HepG2 (cell line): ENCODE data around the gene PLEKHH3. TPM values are rescaled to one million over a fixed set of nuclear protein-coding genes. Genes with fewer than 3 reads are reported as not detected.

ENCODE experiments used
- ADNP ChIP-seq: sonication (generic); formaldehyde crosslinking; IDR thresholded peaks from 2 replicates; pipeline ENCODE4 v1.4.0; 2020; ENCODE audit warnings: missing genetic modification reagents
- BCL3 ChIP-seq: sonication (generic); formaldehyde crosslinking; IDR thresholded peaks from 2 replicates; pipeline ENCODE4 v1.5.1; 2020; ENCODE audit warnings: mild to moderate bottlenecking, missing genetic modification reagents, moderate library complexity
- CREB3 ChIP-seq: sonication (generic); formaldehyde crosslinking; IDR thresholded peaks from 2 replicates; pipeline ENCODE4 v1.5.0; 2020; ENCODE audit warnings: missing genetic modification reagents
- DNMT1 ChIP-seq: sonication (generic); formaldehyde crosslinking; IDR thresholded peaks from 2 replicates; pipeline ENCODE4 v1.5.1; 2020; ENCODE audit warnings: mild to moderate bottlenecking, missing genetic modification reagents
- FOXA3 ChIP-seq: IDR thresholded peaks from 2 replicates; pipeline ENCODE4 v1.6.1; 2016; ENCODE audit warnings: missing genetic modification reagents, missing compliant biosample characterization
- FUBP1 ChIP-seq: sonication (generic); formaldehyde crosslinking; IDR thresholded peaks from 2 replicates; pipeline ENCODE4 v1.5.1; 2020; ENCODE audit warnings: missing genetic modification reagents, mild to moderate bottlenecking, borderline replicate concordance
- GPN1 ChIP-seq: sonication (generic); formaldehyde crosslinking; IDR thresholded peaks from 2 replicates; pipeline ENCODE4 v1.5.1; 2020; ENCODE audit warnings: missing genetic modification reagents, borderline replicate concordance
- HDAC1 ChIP-seq: sonication (generic); formaldehyde crosslinking; IDR thresholded peaks from 2 replicates; pipeline ENCODE4 v1.5.1; 2020; ENCODE audit warnings: mild to moderate bottlenecking, missing genetic modification reagents
- JUND ChIP-seq: sonication (generic); formaldehyde crosslinking; IDR thresholded peaks from 2 replicates; pipeline ENCODE4 v1.8.0; 2022; ENCODE audit warnings: mild to moderate bottlenecking, missing genetic modification reagents
- MIER3 ChIP-seq: IDR thresholded peaks from 2 replicates; pipeline ENCODE4 v1.6.1; 2016; ENCODE audit warnings: missing compliant biosample characterization, borderline replicate concordance
- REL ChIP-seq: sonication (generic); formaldehyde crosslinking; conservative IDR thresholded peaks from 2 replicates; pipeline ENCODE4 v1.8.0; 2022; ENCODE audit warnings: mild to moderate bottlenecking, missing genetic modification reagents, moderate library complexity
- TBP ChIP-seq: sonication (generic); formaldehyde crosslinking; IDR thresholded peaks from 2 replicates; pipeline ENCODE4 v1.5.0; 2020; ENCODE audit warnings: missing genetic modification reagents
- TEF ChIP-seq: sonication (generic); formaldehyde crosslinking; IDR thresholded peaks from 2 replicates; pipeline ENCODE4 v1.5.0; 2020; ENCODE audit warnings: missing genetic modification reagents
- ZBTB10 ChIP-seq: sonication (generic); formaldehyde crosslinking; IDR thresholded peaks from 2 replicates; pipeline ENCODE4 v1.4.0; 2020; ENCODE audit warnings: missing genetic modification reagents, borderline replicate concordance
- ZBTB14 ChIP-seq: sonication (generic); formaldehyde crosslinking; IDR thresholded peaks from 2 replicates; pipeline ENCODE4 v1.4.0; 2020; ENCODE audit warnings: missing genetic modification reagents
- ZNF230 ChIP-seq: sonication (generic); formaldehyde crosslinking; IDR thresholded peaks from 2 replicates; pipeline ENCODE4 v1.4.0; 2020; ENCODE audit warnings: mild to moderate bottlenecking, missing genetic modification reagents
- ZNF546 ChIP-seq: sonication (generic); formaldehyde crosslinking; conservative IDR thresholded peaks from 2 replicates; pipeline ENCODE4 v1.8.1; 2023; ENCODE audit warnings: mild to moderate bottlenecking, missing genetic modification reagents
- ZNF552 ChIP-seq: sonication (generic); formaldehyde crosslinking; IDR thresholded peaks from 2 replicates; pipeline ENCODE4 v1.9.0; 2022; ENCODE audit warnings: missing genetic modification reagents, mild to moderate bottlenecking, borderline replicate concordance
- ZNF776 ChIP-seq: sonication (generic); formaldehyde crosslinking; IDR thresholded peaks from 2 replicates; pipeline ENCODE4 v1.4.0; 2020; ENCODE audit warnings: mild to moderate bottlenecking, missing genetic modification reagents
- ZNF839 ChIP-seq: sonication (generic); formaldehyde crosslinking; IDR thresholded peaks from 2 replicates; pipeline ENCODE4 v1.4.0; 2020; ENCODE audit warnings: missing genetic modification reagents, mild to moderate bottlenecking, borderline replicate concordance
- ZSCAN20 ChIP-seq: sonication (generic); formaldehyde crosslinking; IDR thresholded peaks from 2 replicates; pipeline ENCODE4 v1.4.0; 2020; ENCODE audit warnings: missing genetic modification reagents, mild to moderate bottlenecking, borderline replicate concordance
- polyA plus RNA-seq, 8 experiments: library from polyadenylated mRNA; depleted of rRNA in 3 of 8; stranded (reverse) in 7 of 8; unstranded in 1 of 8; fragments of >200 nt; fragmentation: Illumina TruSeq in 4 of 8; extraction: Trizol in 4 of 8; gene quantifications; 2 replicates each; pipeline versions ENCODE4 v1.2.1 to v1.2.3, GENCODE V29; 2011 to 2016; ENCODE audit warnings: low read depth in 4 of 8, missing spikeins in 1 of 8, mixed read lengths in 1 of 8; ENCODE audit not compliant: insufficient read depth in 1 of 8
- total RNA-seq, 5 experiments: library from RNA; depleted of rRNA; stranded (reverse); fragments of >200 nt; fragmentation: Illumina TruSeq; extraction: Trizol; gene quantifications; 2 replicates each; pipeline ENCODE4 v1.2.3, GENCODE V29; 2016; ENCODE audit warnings: low read depth in 1 of 5

Gene PLEKHH3
- total and polyA plus RNA-seq, 2 of the 13 experiments (the other 11 are each of a cell fraction or from before 2014, with no cell fraction given), result 6.0 to 19.9 TPM

GRCh38 chr17:42618442-42619150 is 58.2 kb downstream of the PLEKHH3 start (continued):
- TF ChIP-seq ZBTB10 (no peak), ZNF552 (CRISPR knock-in tag) (no peak), GPN1 (CRISPR knock-in tag) (no peak), ZSCAN20 (CRISPR knock-in tag) (no peak), MIER3 (0 out of 2 replicates have a peak, but pooled peaks have one; percentile 38), DNMT1 (CRISPR knock-in tag) (no peak), ZNF230 (no peak), BCL3 (CRISPR knock-in tag) (no peak), CREB3 (CRISPR knock-in tag) (no peak), TBP (CRISPR knock-in tag) (no peak), FOXA3 (CRISPR knock-in tag) (peak; percentile 44; the same call in 1 of the 2 replicates), TEF (CRISPR knock-in tag) (no peak), ZBTB14 (no peak), FUBP1 (CRISPR knock-in tag) (no peak), HDAC1 (CRISPR knock-in tag) (peak; percentile 49), ZNF546 (CRISPR knock-in tag) (0 out of 2 replicates have a peak, but pooled peaks have one; percentile 35), ZNF776 (CRISPR knock-in tag) (no peak), ZNF839 (no peak), REL (CRISPR knock-in tag) (no peak), ADNP (CRISPR knock-in tag) (no peak), JUND (CRISPR knock-in tag) (no peak)
